GM15510 (cell line): ENCODE measurements around the gene GPR18.

ENCODE experiments used
- POLR2A ChIP-seq: IDR thresholded peaks from 3 replicates; pipeline ENCODE4 v1.6.1; 2011; ENCODE audit warnings: borderline replicate concordance; ENCODE audit not compliant: insufficient read length; ENCODE audit errors: extremely low read depth

The GPR18 gene

DNA sequence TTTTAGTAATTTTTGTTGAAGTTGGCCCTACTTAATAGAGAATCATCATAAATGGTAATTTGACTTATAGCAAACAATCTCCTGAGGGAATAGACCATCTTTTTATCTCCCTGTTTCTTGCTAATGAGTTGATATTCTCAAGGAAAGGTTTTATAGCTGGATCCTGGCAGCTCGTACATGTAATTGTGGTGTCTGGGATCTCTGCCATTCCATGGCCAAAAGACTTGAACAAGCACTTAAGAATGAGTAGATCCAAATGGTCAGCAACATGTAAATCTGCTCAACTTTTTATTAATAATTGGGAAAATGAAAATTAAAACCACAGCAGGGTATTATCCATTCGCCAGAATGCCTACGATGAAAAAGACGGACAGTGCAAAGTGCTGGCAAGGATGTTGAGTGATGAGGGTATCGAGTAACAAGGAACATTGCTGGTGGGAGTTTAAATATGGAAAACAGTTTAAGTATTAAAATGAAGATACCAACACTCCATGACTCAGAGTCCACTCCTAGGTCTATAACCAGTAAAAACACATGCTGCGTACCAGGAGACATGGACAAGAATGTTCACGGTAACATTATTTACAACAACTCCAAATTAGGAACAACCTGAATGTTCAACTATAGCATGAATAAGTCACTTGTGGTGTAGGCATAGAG lies 5.1 kb upstream of the GPR18 start:
- no peak for TF ChIP-seq POLR2A

DNA sequence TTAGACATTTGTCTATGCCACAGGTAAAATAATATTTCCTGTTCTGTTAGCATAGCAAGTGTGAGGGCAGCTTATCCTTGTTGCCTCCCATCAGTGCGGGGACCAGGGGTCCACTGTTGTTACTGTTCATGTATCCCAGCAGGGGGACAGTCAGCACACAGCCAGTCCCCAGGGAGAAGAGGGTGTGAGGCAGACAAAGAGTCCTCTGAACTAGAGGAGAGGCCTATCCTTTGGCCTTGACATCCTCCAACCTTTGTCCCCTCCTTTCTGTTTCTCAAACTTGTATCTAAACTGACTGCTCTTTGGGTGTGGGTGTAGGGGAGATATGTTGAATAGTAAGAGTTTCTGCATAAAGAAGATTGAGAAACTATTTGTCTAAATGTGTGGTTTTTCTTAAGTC lies 2.9 kb upstream of the GPR18 start:
- no peak for TF ChIP-seq POLR2A

DNA sequence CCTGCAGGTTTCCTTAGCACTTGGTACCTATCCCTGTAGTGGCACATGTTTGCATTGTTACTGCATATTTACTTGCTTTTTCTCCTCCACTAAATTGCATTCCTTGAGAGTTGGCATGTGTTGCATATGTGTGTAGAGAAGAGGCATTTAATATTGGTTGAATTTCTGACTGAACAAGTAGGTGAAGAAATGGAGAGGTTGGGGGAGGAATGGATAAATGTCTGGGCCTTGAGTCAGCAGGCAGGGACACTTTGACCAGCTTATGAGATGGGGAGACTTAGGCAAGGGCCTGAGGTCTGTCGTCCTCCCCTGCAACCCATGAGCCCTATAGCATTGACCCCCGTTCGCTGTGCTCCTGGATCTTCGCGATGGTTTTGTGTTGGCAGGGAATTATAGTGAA lies 2.0 kb upstream of the GPR18 start:
- TF ChIP-seq POLR2A = no peak

DNA sequence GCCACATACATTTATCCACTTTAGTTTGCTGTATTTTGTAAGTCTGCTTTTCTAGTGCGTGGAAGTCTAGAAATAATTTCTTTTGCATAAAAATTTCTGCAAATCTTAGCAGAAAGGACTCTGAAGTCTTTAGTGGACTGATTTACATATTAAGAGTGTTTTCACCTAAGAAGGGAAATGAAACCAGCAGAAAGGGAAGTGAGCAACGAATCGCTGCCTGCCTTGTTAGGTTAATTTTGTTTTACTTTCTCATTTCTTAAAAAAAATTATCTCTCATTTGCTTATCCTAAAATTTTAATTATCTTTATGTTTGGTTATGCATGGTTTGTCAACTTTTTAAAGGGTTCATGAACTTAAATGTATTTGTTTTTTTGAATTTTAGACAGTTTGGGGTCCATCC lies 767 bp upstream of the GPR18 start:
- no peak for TF ChIP-seq POLR2A

DNA sequence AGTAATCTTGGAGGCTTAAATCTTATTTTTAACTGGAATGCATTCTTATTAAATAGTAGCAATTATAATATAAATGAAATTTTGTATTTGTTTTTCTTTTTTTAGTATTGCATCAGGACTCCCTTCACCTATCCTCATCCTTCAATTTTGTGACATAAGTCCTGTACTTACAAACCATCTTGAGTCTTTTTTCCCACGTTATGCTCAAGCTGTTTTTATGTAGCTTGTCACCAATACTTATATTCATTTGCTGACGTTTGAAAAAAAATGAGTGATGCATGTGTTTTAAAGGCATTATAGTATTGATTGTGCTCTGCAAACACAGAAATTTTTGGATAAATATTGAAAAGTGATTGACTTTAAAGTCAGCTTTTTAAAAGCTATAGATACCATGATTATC lies 888 bp downstream of the GPR18 start:
- no peak for TF ChIP-seq POLR2A

DNA sequence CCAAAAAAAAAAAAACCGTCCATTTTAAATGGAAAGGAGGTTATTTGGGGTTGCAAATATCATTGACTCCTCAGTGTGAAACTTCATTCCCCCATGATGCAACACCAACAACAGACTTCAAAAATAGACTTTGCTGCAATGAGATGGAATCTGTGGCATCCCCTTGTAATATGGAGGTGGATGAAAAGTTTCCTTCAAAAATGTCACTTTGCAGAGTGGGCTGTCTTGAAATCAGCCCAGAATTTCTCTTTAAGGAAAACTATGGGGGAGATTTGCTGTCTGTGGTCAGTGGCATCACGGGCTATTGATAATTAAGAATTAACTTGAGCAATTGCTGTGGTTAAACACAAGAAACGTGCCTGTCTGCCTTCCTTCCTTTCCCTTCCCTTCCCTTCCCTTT lies 1.5 kb downstream of the GPR18 start:
- TF ChIP-seq POLR2A = no peak

DNA sequence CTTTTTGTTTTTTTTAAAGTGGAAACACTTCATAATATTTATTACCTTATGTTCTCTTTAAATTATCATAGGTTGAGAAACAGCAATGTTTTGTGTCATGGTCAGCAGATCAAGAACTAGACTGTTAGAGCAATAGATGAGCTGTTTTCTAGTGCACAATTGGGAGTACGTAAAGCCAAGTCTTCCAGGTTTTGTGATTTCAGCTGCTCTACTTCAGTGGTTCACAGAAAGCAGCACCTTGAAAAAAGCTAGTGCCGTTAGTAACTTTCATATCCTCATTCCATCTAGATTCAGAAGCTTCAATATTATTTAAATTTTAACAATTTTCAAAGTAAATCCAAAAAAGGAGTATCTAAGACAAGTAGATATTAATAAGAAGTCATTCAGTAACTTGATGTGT lies 1.9 kb downstream of the GPR18 start:
- TF ChIP-seq POLR2A = no peak

DNA sequence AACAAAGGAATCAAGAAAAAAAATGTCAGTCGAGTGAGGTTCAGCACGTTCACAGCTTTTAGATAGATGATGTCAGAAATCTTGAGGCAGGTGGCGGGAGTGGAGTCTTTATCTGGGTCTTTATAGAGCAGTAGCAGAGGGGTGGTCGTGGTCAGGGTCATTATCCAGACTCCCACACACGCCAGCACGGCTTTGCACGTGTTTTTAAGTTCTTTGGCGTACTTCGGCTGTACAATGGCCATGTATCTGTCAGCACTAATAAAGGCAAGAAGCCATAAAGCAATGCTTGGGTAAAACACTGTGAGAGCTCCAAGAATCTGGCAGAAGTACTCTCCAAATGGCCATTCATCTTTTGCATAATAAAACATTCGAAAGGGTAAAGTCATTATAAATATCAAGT lies 2.9 kb downstream of the GPR18 start:
- no peak for TF ChIP-seq POLR2A

DNA sequence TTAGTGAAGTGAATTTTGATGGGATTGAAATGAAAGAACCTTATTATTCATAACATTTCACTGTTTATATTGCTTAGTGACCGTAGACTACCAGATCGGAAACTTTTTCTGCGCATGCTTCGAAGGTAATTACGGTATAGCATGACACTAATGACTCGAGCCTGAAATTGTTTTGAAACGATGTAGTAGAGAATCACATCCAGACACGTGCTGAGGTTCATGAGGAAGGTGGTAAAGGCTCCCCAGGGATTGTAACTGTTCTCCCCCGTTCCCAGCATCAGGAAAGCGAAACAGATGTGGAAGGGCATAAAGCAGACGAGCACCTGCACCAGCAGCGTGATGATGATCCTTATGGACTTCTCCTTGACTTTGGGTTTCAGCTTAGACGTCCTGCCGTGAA lies 3.3 kb downstream of the GPR18 start:
- TF ChIP-seq POLR2A = no peak

DNA sequence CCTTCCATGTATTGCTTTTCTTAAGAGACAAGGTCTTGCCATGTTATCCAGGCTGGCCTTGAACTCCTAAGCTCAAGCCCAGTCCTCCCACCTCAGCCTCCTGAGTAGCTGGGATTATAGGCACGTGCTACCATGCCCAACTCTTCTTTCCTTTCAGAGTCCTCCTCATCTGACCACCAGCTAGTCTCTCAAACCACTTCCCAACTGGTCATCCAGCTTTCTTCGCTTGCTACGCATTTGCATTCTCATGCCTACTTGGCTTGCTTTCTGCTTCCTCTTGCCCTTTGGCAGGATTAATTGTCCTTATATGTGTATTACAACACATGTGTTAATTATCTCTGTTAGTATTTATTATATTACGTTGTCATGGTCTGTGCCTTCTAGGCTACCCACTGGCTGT lies 6.3 kb downstream of the GPR18 start:
- no peak for TF ChIP-seq POLR2A

DNA sequence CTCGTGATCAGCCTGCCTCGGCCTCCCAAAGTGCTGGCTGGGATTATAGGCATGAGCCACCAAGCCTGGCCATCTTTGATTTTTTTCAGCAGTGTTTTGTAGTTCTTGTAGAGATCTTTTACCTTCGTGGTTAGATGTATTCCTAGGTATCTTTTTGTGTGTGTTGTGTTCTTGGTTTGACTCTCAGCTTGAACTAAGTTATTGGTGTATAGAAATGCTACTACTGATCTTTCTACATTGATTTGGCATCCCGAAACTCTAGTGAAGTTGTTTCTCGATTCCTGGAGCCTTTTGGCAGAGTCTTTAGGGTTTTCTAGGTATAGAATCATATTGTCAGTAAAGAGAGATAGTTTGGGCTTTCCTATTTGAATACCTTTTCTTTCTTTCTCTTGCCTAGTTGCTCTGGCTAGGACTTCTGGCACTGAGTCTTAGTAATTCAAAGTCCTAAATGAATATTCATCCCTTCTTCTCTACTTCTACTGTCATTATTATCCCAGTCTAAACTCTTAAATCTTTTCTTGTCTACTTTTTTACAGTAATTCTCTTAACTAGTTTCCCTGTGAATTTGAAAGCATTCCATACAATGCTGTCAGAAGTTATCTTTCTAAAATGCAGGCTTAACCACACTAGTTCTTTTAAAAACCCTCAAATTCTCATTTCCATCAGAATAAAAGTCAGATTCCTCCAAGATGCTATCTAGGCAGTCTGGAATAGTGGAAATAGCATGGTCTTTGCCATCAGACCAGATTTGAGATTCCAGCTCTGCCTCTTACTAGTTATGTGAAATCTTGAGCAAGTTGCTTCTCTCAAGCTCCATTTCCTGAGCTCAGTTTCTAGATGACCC lies 7.0 kb downstream of the GPR18 start:
- no peak for TF ChIP-seq POLR2A

DNA sequence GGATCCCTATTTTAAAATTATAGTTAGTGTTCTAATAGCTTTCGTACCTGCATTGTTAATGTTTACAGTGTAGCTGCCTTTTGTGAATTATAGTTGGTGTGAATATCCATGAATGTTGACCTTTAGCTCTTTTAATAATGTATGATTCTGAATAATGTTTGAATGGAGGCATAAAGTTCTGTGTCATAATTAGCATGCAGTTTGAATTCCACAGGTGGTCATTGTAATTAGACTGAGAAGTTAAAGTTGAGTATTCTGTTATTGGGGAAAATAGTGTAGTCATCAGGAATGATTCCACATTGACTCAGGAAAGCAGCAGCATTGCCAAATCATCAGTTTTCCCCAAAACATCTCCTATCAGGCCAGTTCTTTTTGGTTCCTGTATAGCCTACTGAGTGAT lies 12.1 kb downstream of the GPR18 start:
- TF ChIP-seq POLR2A = no peak

DNA sequence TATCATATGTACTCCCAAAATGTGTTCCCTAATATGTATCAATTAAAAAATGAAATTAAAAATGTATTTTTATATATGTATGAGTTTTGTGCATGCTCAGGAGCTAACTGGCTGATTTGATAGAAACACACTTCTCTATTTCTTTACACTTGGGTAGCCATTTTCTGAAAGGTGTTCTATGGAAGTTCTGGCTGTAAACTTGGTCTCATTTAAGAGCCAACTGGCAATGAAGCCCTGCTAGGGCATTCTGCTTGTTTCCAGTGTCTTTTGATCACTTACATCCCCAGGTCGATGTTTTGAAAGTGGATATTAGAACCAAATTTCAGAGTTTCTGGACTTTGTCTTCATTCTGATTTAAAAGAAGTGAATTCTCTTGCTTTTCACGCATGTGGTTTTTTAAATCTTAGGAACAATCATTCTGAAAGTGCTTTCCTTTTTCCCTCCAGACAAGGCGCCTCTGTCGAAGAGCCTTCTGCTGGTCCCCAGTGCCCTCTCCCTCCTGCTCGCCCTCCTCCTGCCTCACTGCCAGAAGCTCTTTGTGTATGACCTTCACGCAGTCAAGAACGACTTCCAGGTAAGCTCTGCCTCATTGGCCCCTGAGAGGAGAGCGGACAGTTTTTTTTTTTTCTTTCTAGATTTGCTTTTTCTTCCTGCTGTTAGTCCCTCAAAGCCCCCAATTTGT lies 20.1 kb downstream of the GPR18 start:
- TF ChIP-seq POLR2A = no peak

DNA sequence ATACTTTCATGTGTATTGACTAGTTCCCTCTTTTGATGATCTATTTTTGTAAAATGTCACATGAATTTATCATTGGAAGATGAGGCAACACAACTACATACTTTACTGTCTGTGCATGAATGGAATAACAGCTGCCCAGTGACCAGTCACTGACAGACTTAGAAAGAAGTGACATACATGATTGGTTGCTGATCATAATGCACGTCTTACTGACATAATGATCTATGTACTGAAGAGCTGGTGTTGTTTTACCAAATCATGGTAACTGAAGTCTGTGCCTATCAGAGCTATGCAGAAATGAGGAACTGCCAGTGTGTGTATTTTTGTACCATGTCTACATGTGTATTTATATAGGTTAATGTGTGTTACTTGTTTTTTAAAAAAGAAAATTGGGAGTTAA lies 26.5 kb downstream of the GPR18 start:
- no peak for TF ChIP-seq POLR2A

DNA sequence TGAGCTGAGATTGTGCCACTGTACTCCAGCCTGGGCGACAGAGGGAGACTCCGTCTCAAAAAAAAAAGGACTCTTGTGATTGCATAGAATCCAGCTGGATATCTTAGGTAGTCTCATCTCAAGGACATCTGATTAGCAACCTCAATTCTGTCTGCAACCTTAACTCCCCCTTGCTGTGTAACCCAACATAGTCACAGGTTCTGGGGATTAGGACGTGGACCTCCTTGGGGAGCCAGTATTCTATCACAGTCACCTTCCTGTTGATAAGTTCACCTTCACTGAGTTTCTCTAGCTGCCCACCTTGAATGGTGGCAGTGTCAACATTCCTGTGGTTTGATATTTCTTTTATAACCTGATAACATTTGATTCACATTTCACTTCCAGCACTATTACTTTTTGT lies 27.2 kb downstream of the GPR18 start:
- TF ChIP-seq POLR2A = no peak
